OCI-LY1 (cell line): ENCODE results near the gene MAP3K4.

Source experiments
- CTCF ChIP-seq: fragments of 200-600 bp; sonication (generic), shearing (Covaris generic); IDR thresholded peaks from 2 replicates; pipeline ENCODE4 v1.5.1; 2017; ENCODE audit warnings: mild to moderate bottlenecking, antibody characterized with exemption, low read length, moderate library complexity, mixed read lengths
- EZH2 ChIP-seq: fragments of 200-600 bp; sonication (generic), shearing (Covaris generic); IDR thresholded peaks from 2 replicates; pipeline ENCODE4 v1.8.0; 2017; ENCODE audit warnings: borderline replicate concordance, mixed run types, mild to moderate bottlenecking, antibody characterized with exemption, low read length, moderate library complexity, mixed read lengths

DNA sequence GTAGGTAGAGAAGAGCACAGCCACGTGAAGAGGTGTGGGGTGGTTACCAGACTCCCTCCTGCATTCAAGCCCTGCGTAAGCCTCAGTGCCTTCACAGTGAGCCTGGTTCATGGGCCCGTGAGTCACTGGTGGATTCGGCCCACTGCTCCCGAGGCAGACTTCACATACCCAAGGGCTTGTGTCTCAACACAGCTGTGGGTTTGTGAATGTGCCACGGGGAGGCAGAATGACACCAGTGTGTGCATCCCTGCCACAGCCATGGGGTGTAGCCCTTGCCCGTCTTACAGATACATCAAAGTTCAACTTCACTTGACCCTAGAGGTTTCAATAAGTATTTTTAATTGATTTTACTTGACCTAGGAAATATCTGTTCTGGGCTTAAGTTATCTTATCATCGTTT, 108.5 kb downstream of the MAP3K4 start:
- TF ChIP-seq CTCF (0 out of 2 replicates have a peak, but pooled peaks have one; percentile 14), EZH2 (no peak)
